OCI-LY7 (cell line): ENCODE measurements around the gene MRPL48. TPM values are rescaled to one million over a fixed set of nuclear protein-coding genes. Genes with fewer than 3 reads are reported as not detected.
"Not testable (repeated sequence)": the region's sequence is repeated elsewhere in the genome, so short reads cannot be mapped to it uniquely, and the experiment has no call there.

Source experiments
- BruUV-seq: library from RNA; stranded (reverse); fragments of 400-500 nt; replicated peaks from 2 replicates; lab custom pipeline; 2021; lab: Mats Ljungman, UMichigan
- CTCF ChIA-PET: fragments of 300-600 bp; sonication (Branson Sonifier 250); formaldehyde crosslinking; loops from one replicate; lab custom pipeline; 2022; ENCODE audit warnings: antibody characterized with exemption; ENCODE audit not compliant: unreplicated experiment; lab: Charles Lee
- POLR2A ChIA-PET: fragments of 300-600 bp; sonication (Branson Sonifier 250); formaldehyde crosslinking; loops from one replicate; lab custom pipeline; 2022; ENCODE audit warnings: antibody characterized with exemption; lab: Charles Lee
- DNase-seq: peaks from one replicate; pipeline ENCODE4 v3.0.0-alpha.2; 2015; ENCODE audit warnings: low spot score
- H2AFZ ChIP-seq: fragments of 200-600 bp; sonication (generic), shearing (Covaris generic); 2 replicates; pipeline ENCODE4 v1.6.1; 2014; ENCODE audit warnings: mild to moderate bottlenecking, antibody characterized with exemption, low read length, moderate library complexity
- H3K27ac ChIP-seq: fragments of 200-600 bp; sonication (generic); 2 replicates; pipeline ENCODE4 v1.5.1; 2014; ENCODE audit warnings: mixed run types, low read depth, mild to moderate bottlenecking, moderate library complexity, low read length, inconsistent platforms; ENCODE audit not compliant: poor library complexity, severe bottlenecking
- H3K36me3 ChIP-seq: fragments of 200-600 bp; sonication (generic); 2 replicates; pipeline ENCODE4 v1.6.1; 2014; ENCODE audit warnings: mild to moderate bottlenecking, antibody characterized with exemption, low read length, moderate library complexity, mixed read lengths; ENCODE audit not compliant: insufficient read depth
- H3K4me1 ChIP-seq: fragments of 200-600 bp; sonication (generic); 2 replicates; pipeline ENCODE4 v1.5.1; 2014; ENCODE audit warnings: mild to moderate bottlenecking, low read length; ENCODE audit not compliant: insufficient read depth, poor library complexity, severe bottlenecking
- H3K4me2 ChIP-seq: fragments of 200-600 bp; sonication (generic); 2 replicates; pipeline ENCODE4 v1.6.1; 2014; ENCODE audit warnings: mild to moderate bottlenecking, low read length
- H3K4me3 ChIP-seq: fragments of 200-600 bp; sonication (generic); 2 replicates; pipeline ENCODE4 v1.5.1; 2014; ENCODE audit warnings: mild to moderate bottlenecking, low read depth, low read length; ENCODE audit not compliant: poor library complexity, severe bottlenecking
- H3K79me2 ChIP-seq: fragments of 200-600 bp; sonication (generic); 2 replicates; pipeline ENCODE4 v1.6.1; 2016; ENCODE audit warnings: low read depth, mild to moderate bottlenecking, low read length, moderate library complexity, mixed read lengths; ENCODE audit not compliant: insufficient read depth
- H3K9me2 ChIP-seq: fragments of 200-600 bp; sonication (generic); 2 replicates; pipeline ENCODE4 v1.6.1; 2016; ENCODE audit warnings: mild to moderate bottlenecking, low read length, mixed read lengths; ENCODE audit not compliant: insufficient read depth
- H3K9me3 ChIP-seq: fragments of 200-600 bp; sonication (generic); 2 replicates; pipeline ENCODE4 v1.6.1; 2014; ENCODE audit warnings: mild to moderate bottlenecking, mixed run types, low read length, mixed read lengths
- H4K20me1 ChIP-seq: fragments of 200-600 bp; sonication (generic); 2 replicates; pipeline ENCODE4 v1.6.1; 2014; ENCODE audit warnings: mild to moderate bottlenecking, antibody characterized with exemption, low read length, moderate library complexity, mixed read lengths; ENCODE audit not compliant: insufficient read depth
- CTCF ChIP-seq: fragments of 200-600 bp; sonication (generic); conservative IDR thresholded peaks from 2 replicates; pipeline ENCODE4 v1.5.1; 2014; ENCODE audit warnings: mild to moderate bottlenecking, antibody characterized with exemption, low read length, moderate library complexity, mixed read lengths
- EZH2phosphoT487 ChIP-seq: fragments of 200-600 bp; sonication (generic); IDR thresholded peaks from 2 replicates; pipeline ENCODE4 v1.6.1; 2018; ENCODE audit warnings: low read depth, borderline replicate concordance, mild to moderate bottlenecking, mixed run types, antibody characterized with exemption, low read length, moderate library complexity, mixed read lengths
- intact Hi-C: fragments of 100-400 bp; cut with micrococcal nuclease; formaldehyde crosslinking; loops from one replicate; pipeline ENCODE4 v1.10.0; 2022; ENCODE audit not compliant: unreplicated experiment
- total RNA-seq, 2 experiments: library from RNA; depleted of rRNA in 1 of 2; stranded (reverse); fragments of >200 nt in 1 of 2; shearing (Covaris generic) in 1 of 2; gene quantifications; 2 replicates each; pipeline ENCODE4 v1.2.3, GENCODE V29; 2014 to 2022

Gene MRPL48
- total RNA-seq, 2 experiments from 2014 or later: 63.9 to 167 TPM

GRCh38 chr11:73784734-73785133, 2.9 kb upstream of the MRPL48 start:
- CTCF ChIA-PET: interaction anchor here (0.6 kb wide), 1 partner anchor 24 kb away, joined by 3 read pairs; the partner anchor contains the start of gene RAB6A

GRCh38 chr11:73785467-73785866, 2.2 kb upstream of the MRPL48 start:
- ChIA-PET CTCF (interaction anchor here (0.6 kb wide), 1 partner anchor 24 kb away, joined by 3 read pairs; the partner anchor contains the start of gene RAB6A), POLR2A (interaction anchor here (0.6 to 1.5 kb wide), 8 partner anchors 11 to 1531 kb away, joined by 3 to 9 read pairs (median 4); no protein-coding TSS in a partner anchor)
- not testable (repeated sequence) for H3K36me3 ChIP-seq, H3K9me2 ChIP-seq, BruUV-seq, H3K27ac ChIP-seq, H3K4me3 ChIP-seq, H4K20me1 ChIP-seq, H2AFZ ChIP-seq, H3K9me3 ChIP-seq, H3K4me2 ChIP-seq, DNase-seq
- intact Hi-C loops: loop anchor here (10.0 kb wide), 1 partner anchor 199 kb away; the partner anchor contains the start of gene UCP2
- Histone ChIP-seq H3K79me2 (peaks cover 20% of the 10 kb centered on the region), H3K4me1 (peaks cover 37% of the 10 kb centered on the region)

More at GRCh38 chr11:73784734-73785133, 2.9 kb upstream of the MRPL48 start:
- H3K79me2 ChIP-seq: peaks cover 17% of the 10 kb centered on the region
- no peaks in the 10 kb centered on the region for H3K36me3 ChIP-seq
- TF ChIP-seq CTCF (no peak), EZH2phosphoT487 (no peak)
- H4K20me1 ChIP-seq: no peaks in the 10 kb centered on the region
- intact Hi-C loops: loop anchor here (10.0 kb wide), 1 partner anchor 200 kb away; the partner anchor contains the start of gene UCP2
- peaks cover 42% of the 10 kb centered on the region for H3K4me1 ChIP-seq
- H3K9me2 ChIP-seq: no peaks in the 10 kb centered on the region
- H3K27ac ChIP-seq: peak overlapping the region; percentile 32
- BruUV-seq: no TSS peak
- peak overlapping the region; percentile 27; the same call in 1 of the 2 replicates for H3K4me2 ChIP-seq
- POLR2A ChIA-PET: interaction anchor here (0.6 to 1.5 kb wide), 10 partner anchors 12 to 1532 kb away, joined by 3 to 9 read pairs (median 4); partner anchors contain the start of gene FAM168A
- no peak overlapping the region for H3K4me3 ChIP-seq
- H3K9me3 ChIP-seq: no peaks in the 10 kb centered on the region
- DNase-seq: no peak
- no peak overlapping the region for H2AFZ ChIP-seq

GRCh38 chr11:73787051-73787642, 527 bp upstream of the MRPL48 start:
- intact Hi-C loops: loop anchor here (1.0 to 10.0 kb wide), 2 partner anchors 26 to 198 kb away; partner anchors contain the start of genes RAB6A and UCP2
- Histone ChIP-seq H3K4me2 (peak overlapping the region; percentile 90), H3K27ac (peak overlapping the region; percentile 92), H3K4me3 (peak overlapping the region; percentile 77), H3K79me2 (peaks cover 31% of the 10 kb centered on the region), H4K20me1 (no peaks in the 10 kb centered on the region), H2AFZ (peak overlapping the region; percentile 86), H3K9me2 (no peaks in the 10 kb centered on the region), H3K4me1 (peaks cover 42% of the 10 kb centered on the region), H3K36me3 (peaks cover 7% of the 10 kb centered on the region; the same call in 1 of the 2 replicates), H3K9me3 (no peaks in the 10 kb centered on the region)
- BruUV-seq: no TSS peak
- no peak for TF ChIP-seq CTCF
- ChIA-PET POLR2A (interaction anchor here (0.9 to 2.1 kb wide), 5 partner anchors 8 to 26 kb away, joined by 3 to 17 read pairs (median 4); partner anchors contain the start of gene RAB6A), CTCF (no interaction called here)
- peak; percentile 32 for DNase-seq
